HFFc6 (cell line): Measurements from ENCODE around the gene PDE4C. TPM values are rescaled to one million over a fixed set of nuclear protein-coding genes. Genes with fewer than 3 reads are reported as not detected.

Experiments used
- DNase-seq: peaks from one replicate; pipeline ENCODE4 v3.0.0-alpha.2; 2018
- H3K27ac Mint-ChIP-seq: 2 replicates; pipeline ENCODE4 v1.8.0; 2020; ENCODE audit warnings: mild to moderate bottlenecking, mixed read lengths
- H3K27me3 Mint-ChIP-seq: 2 replicates; pipeline ENCODE4 v1.8.0; 2021; ENCODE audit warnings: mild to moderate bottlenecking, moderate library complexity, mixed read lengths; ENCODE audit not compliant: insufficient read depth
- H3K36me3 Mint-ChIP-seq: 2 replicates; pipeline ENCODE4 v1.8.0; 2021; ENCODE audit warnings: low read depth, mixed read lengths
- H3K4me1 Mint-ChIP-seq: 2 replicates; pipeline ENCODE4 v1.8.0; 2020; ENCODE audit warnings: low read depth, mixed read lengths
- H3K4me3 Mint-ChIP-seq: 2 replicates; pipeline ENCODE4 v1.8.0; 2020; ENCODE audit warnings: mild to moderate bottlenecking, moderate library complexity, mixed read lengths
- H3K9me3 Mint-ChIP-seq: 2 replicates; pipeline ENCODE4 v1.8.0; 2020; ENCODE audit warnings: mild to moderate bottlenecking, mixed read lengths
- CTCF ChIP-seq: fragments of 200-600 bp; sonication (generic); IDR thresholded peaks from 2 replicates; pipeline ENCODE4 v1.5.0; 2021; ENCODE audit warnings: antibody characterized with exemption, mild to moderate bottlenecking
- total RNA-seq, 6 experiments: library from RNA; stranded (reverse); fragmentation: NEBNext Ultra II Directional; extraction: Animal tissue kit (Norgen Biotek cat#: 25700); gene quantifications; 2 replicates in 1 of 6; 3 replicates in 5 of 6; pipeline ENCODE4 v1.2.3, GENCODE V29; 2021

The PDE4C gene
- total RNA-seq, 6 experiments from 2014 or later = 0.14 TPM; not detected in 5

- no peaks in the 10 kb centered on the region for H3K9me3 Mint-ChIP-seq
Measured at GRCh38 chr19:18252370-18252717, 26.1 kb upstream of the PDE4C start.

GRCh38 chr19:18251587-18252369 lies 25.5 kb upstream of the PDE4C start:
- peak; percentile 48 for DNase-seq
- no peaks in the 10 kb centered on the region for H3K4me1 Mint-ChIP-seq
- H3K4me3 Mint-ChIP-seq = no peak overlapping the region
- H3K27me3 Mint-ChIP-seq = peaks cover 20% of the 10 kb centered on the region
- H3K9me3 Mint-ChIP-seq = no peaks in the 10 kb centered on the region
- no peaks in the 10 kb centered on the region for H3K36me3 Mint-ChIP-seq
- peak; percentile 97 for TF ChIP-seq CTCF
- H3K27ac Mint-ChIP-seq = no peak overlapping the region

More at GRCh38 chr19:18252370-18252717, 26.1 kb upstream of the PDE4C start:
- Mint-ChIP-seq H3K27me3 (peaks cover 18% of the 10 kb centered on the region), H3K27ac (no peak overlapping the region), H3K4me1 (no peaks in the 10 kb centered on the region), H3K36me3 (no peaks in the 10 kb centered on the region), H3K4me3 (no peak overlapping the region)
- no peak for DNase-seq
- no peak for TF ChIP-seq CTCF

GRCh38 chr19:18249834-18250233 lies 23.6 kb upstream of the PDE4C start:
- Mint-ChIP-seq H3K9me3 (no peaks in the 10 kb centered on the region), H3K36me3 (no peaks in the 10 kb centered on the region), H3K4me1 (no peaks in the 10 kb centered on the region), H3K4me3 (no peak overlapping the region), H3K27me3 (peaks cover 17% of the 10 kb centered on the region), H3K27ac (no peak overlapping the region)
- DNase-seq = no peak
- TF ChIP-seq CTCF = no peak

GRCh38 chr19:18245297-18245696 lies 19.1 kb upstream of the PDE4C start:
- no peak for TF ChIP-seq CTCF
- Mint-ChIP-seq H3K4me3 (no peak overlapping the region), H3K9me3 (no peaks in the 10 kb centered on the region), H3K4me1 (no peaks in the 10 kb centered on the region), H3K36me3 (peaks cover 4% of the 10 kb centered on the region; the same call in 1 of the 2 replicates), H3K27ac (no peak overlapping the region), H3K27me3 (peaks cover 29% of the 10 kb centered on the region)
- no peak for DNase-seq

- Mint-ChIP-seq H3K27me3 (peaks cover 38% of the 10 kb centered on the region), H3K4me1 (no peaks in the 10 kb centered on the region), H3K27ac (no peak overlapping the region), H3K4me3 (no peak overlapping the region), H3K9me3 (no peaks in the 10 kb centered on the region), H3K36me3 (peaks cover 4% of the 10 kb centered on the region; the same call in 1 of the 2 replicates)
- TF ChIP-seq CTCF = no peak
- no peak for DNase-seq
Measured at GRCh38 chr19:18239303-18239702, 13.1 kb upstream of the PDE4C start.
